K562 (cell line): ENCODE measurements around the gene BBS1. TPM values are rescaled to one million over a fixed set of nuclear protein-coding genes. Genes with fewer than 3 reads are reported as not detected.
A peak's percentile ranks its signal among the peaks of the same experiment; 100 is the strongest.

ENCODE experiments used
- BCOR ChIP-seq: fragments of 450-650 bp; IDR thresholded peaks from 2 replicates; pipeline ENCODE4 v1.6.1; 2016
- CTCF ChIP-seq, 3 experiments: IDR thresholded peaks in 2 of 3; conservative IDR thresholded peaks in 1 of 3; 2 replicates each; pipeline ENCODE4 v1.5.1; 2011 to 2012; ENCODE audit warnings: low read length in 3 of 3, mild to moderate bottlenecking in 3 of 3, control low read depth in 2 of 3, improper control_type of control experiment in 1 of 3, inconsistent platforms in 1 of 3, low read depth in 1 of 3, mixed read lengths in 1 of 3, moderate library complexity in 1 of 3; ENCODE audit not compliant: insufficient read depth in 2 of 3
- HDGF ChIP-seq: fragments of 450-650 bp; IDR thresholded peaks from 2 replicates; pipeline ENCODE4 v1.6.1; 2016
- MCM7 ChIP-seq, 2 experiments: fragments of 450-650 bp; IDR thresholded peaks; 2 replicates each; pipeline ENCODE4 v1.6.1; 2016 to 2018
- NR4A1 ChIP-seq, 2 experiments: fragments of 250-450 bp in 1 of 2; fragments of 450-650 bp in 1 of 2; sonication (Bioruptor Pico) in 1 of 2; IDR thresholded peaks; 2 replicates each; pipeline versions ENCODE4 v1.4.0 to v1.6.1; 2016 to 2020; ENCODE audit warnings: mild to moderate bottlenecking in 2 of 2, missing compliant biosample characterization in 1 of 2, missing genetic modification characterization in 1 of 2, moderate library complexity in 1 of 2
- PHB2 ChIP-seq: fragments of 450-650 bp; IDR thresholded peaks from 2 replicates; pipeline ENCODE4 v1.6.1; 2017; ENCODE audit warnings: low read depth
- POLR2H ChIP-seq: IDR thresholded peaks from 2 replicates; pipeline ENCODE4 v1.6.1; 2016; ENCODE audit warnings: missing genetic modification characterization, low read depth, mild to moderate bottlenecking, control low read depth, missing compliant biosample characterization, moderate library complexity
- TCF3 ChIP-seq: sonication (generic); formaldehyde crosslinking; IDR thresholded peaks from 2 replicates; pipeline ENCODE4 v1.4.0; 2020; ENCODE audit warnings: mild to moderate bottlenecking, missing genetic modification reagents
- YBX1 ChIP-seq: fragments of 450-650 bp; IDR thresholded peaks from 2 replicates; pipeline ENCODE4 v1.7.1; 2016; ENCODE audit warnings: mild to moderate bottlenecking
- ZC3H4 ChIP-seq: sonication (generic); formaldehyde crosslinking; IDR thresholded peaks from 2 replicates; pipeline ENCODE4 v1.9.0; 2021; ENCODE audit warnings: missing genetic modification reagents, borderline replicate concordance
- ZNF253 ChIP-seq: fragments of 250-450 bp; sonication (Bioruptor Pico); conservative IDR thresholded peaks from 2 replicates; pipeline ENCODE4 v1.6.1; 2021; ENCODE audit warnings: mild to moderate bottlenecking
- ZNF280B ChIP-seq: fragments of 250-450 bp; sonication (Bioruptor Pico); IDR thresholded peaks from 2 replicates; pipeline ENCODE4 v1.5.1; 2021; ENCODE audit warnings: mild to moderate bottlenecking
- ZNF3 ChIP-seq: fragments of 250-450 bp; sonication (Bioruptor Pico); IDR thresholded peaks from 2 replicates; pipeline ENCODE4 v1.5.0; 2021; ENCODE audit warnings: mild to moderate bottlenecking, moderate library complexity
- ZNF655 ChIP-seq: fragments of 250-450 bp; sonication (Bioruptor Pico); IDR thresholded peaks from 2 replicates; pipeline ENCODE4 v1.5.0; 2021
- polyA plus RNA-seq, 8 experiments: library from polyadenylated mRNA; depleted of rRNA in 4 of 8; stranded (reverse) in 5 of 8; unstranded in 3 of 8; fragments of >200 nt; fragmentation: Nextera tagmentation in 2 of 8; fragmentation: Illumina TruSeq in 1 of 8; extraction: Ambion mirVana in 2 of 8; extraction: Trizol in 1 of 8; gene quantifications; 2 replicates each; pipeline versions ENCODE4 v1.2.1 to v1.2.3, GENCODE V29; 2011 to 2014; ENCODE audit warnings: inconsistent platforms in 1 of 8, missing spikeins in 1 of 8
- total RNA-seq, 7 experiments: library from RNA; depleted of rRNA in 6 of 7; stranded (reverse); fragments of >200 nt in 6 of 7; fragmentation: Illumina TruSeq in 2 of 7; extraction: Trizol in 2 of 7; gene quantifications; 2 replicates each; pipeline versions ENCODE4 v1.2.1 to v1.2.3, GENCODE V29; 2011 to 2021; ENCODE audit warnings: low replicate concordance in 1 of 7

Gene BBS1
- total and polyA plus RNA-seq, 9 of the 15 experiments (the other 6 are each of a cell fraction or from before 2014, with no cell fraction given) = 9.0 to 19.8 (median 12.1) TPM

- TF ChIP-seq ZNF655 (CRISPR knock-in tag) (0 out of 2 replicates have a peak, but pooled peaks have one; percentile 31), ZC3H4 (CRISPR knock-in tag) (no peak), TCF3 (CRISPR knock-in tag) (peak; percentile 48), ZNF280B (CRISPR knock-in tag) (no peak), YBX1 (no peak), HDGF (no peak), MCM7 (IDR thresholded peaks at IDR 0.05) (no peak), NR4A1 (CRISPR knock-in tag; IDR thresholded peaks at IDR 0.05) (no peak), NR4A1 (tag; IDR thresholded peaks at IDR 0.05) (no peak), BCOR (peak; percentile 96), ZNF253 (CRISPR knock-in tag) (no peak), ZNF3 (CRISPR knock-in tag) (no peak), PHB2 (no peak), POLR2H (peak; percentile 76), CTCF (IDR thresholded peaks at IDR 0.05 in 2 of 3, conservative IDR thresholded peaks at IDR 0.05 in 1 of 3; ENCODE audit: insufficient read depth in 2 of 3, low read depth in 1 of 3, low read length in 3 of 3) (no peak)
Observed at GRCh38 chr11:66480117-66480938, 30.1 kb upstream of the BBS1 start, which contains the start of gene DPP3 (continued).
